Right renal pelvis (tissue), 4 donors: Measurements from ENCODE around the gene DYSF. TPM values are rescaled to one million over a fixed set of nuclear protein-coding genes. Genes with fewer than 3 reads are reported as not detected.

Experiments used
- DNase-seq, 4 donors: peaks; one replicate each; pipeline ENCODE4 v3.0.0-alpha.2; 2013; ENCODE audit warnings: low read depth in 4 of 4, low spot score in 3 of 4, missing footprints in 1 of 4
- polyA plus RNA-seq, 4 donors: library from polyadenylated mRNA; unstranded; fragments of 120-200 nt; gene quantifications; one replicate each; pipeline ENCODE4 v1.2.1, GENCODE V29; 2013; ENCODE audit not compliant: insufficient read length in 4 of 4

DYSF gene
- polyA plus RNA-seq, 4 donors: 17.1 to 22.6 (median 18.4) TPM

GRCh38 chr2:71455741-71456569, 2.6 kb downstream of the DYSF start:
- DNase-seq: no peak

DNA sequence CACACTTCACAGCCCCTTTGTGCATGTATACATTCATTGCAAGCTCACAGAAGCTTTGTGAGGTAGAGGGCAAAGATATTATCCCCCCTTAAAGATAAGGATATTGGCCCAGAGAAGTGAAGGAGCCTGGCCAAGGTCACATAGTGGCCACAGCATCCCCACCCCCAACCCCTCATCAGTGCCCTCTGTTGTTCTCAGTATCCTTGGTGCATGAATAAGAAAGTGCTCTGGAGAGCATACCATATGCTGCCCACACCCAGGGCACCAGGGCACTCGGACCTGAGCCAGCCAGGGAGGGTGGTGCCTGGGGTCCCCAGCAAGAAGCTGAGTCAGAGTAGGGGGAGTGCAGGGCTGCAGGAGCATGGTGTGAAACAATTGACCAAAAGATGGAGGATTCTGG, 3.3 kb downstream of the DYSF start:
- DNase-seq: no peak

DNA sequence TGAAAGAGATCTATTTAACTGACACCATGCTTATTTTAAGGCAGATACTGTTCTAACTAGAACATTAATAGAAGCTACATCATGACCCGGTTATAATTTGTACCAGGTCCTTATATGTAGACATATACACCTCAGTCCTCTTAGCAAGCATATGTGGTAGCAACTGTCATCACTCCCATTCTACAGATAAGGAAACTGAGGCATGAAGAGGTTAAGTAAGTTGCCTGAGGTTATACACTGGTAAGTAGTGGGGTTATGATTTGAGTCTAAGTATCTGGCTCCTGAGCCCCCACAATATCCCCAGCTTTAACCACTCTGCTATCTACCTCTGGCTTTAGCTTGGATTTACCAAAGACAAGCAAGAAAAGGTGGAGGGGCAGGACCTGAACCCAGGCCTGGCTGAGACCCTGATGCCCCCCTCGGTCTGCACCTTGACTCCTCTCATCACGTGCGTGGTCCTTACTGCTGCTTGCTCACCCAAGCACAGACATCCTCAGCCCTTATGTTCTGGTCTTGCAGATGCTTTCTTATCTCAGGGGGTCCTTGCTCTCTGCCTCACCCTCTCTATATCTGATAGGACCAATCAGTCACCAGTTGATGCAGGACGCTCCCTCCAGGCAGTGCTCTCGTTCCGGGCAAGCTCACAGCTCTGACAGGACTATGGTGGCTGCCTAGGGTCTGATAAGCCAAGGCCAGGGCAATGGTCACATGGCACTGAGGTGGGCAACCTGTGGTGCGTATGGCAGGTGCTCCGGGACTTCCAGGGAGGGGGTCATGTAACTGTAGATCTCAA, 4.0 kb downstream of the DYSF start:
- no peak for DNase-seq

GRCh38 chr2:71457923-71458322, 4.6 kb downstream of the DYSF start:
- DNase-seq: no peak

GRCh38 chr2:71458413-71459083, 5.2 kb downstream of the DYSF start:
- DNase-seq: no peak

DNA sequence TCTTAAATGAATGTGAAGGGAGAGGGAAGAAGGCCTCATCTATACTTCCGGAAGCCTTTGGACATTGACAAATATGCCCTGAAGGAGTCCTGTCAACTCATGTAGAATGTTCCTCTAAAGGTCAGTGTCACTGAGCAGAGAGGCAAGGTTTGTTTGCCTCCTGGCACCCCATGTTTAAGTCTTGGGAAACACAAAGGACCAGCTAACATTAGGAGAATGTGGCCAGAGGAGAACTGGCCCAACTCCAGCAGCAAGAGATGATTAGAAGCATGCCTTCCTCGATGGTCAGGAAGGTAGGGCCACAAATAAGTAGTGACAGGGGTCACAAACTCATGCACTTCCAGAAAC, 5.7 kb downstream of the DYSF start:
- no peak for DNase-seq

GRCh38 chr2:71460056-71460455, 6.7 kb downstream of the DYSF start:
- DNase-seq: no peak

- no peak for DNase-seq
Observed at GRCh38 chr2:71460595-71461303, 7.4 kb downstream of the DYSF start.

- no peak for DNase-seq
Observed at GRCh38 chr2:71461304-71461671, 7.9 kb downstream of the DYSF start.

DNA sequence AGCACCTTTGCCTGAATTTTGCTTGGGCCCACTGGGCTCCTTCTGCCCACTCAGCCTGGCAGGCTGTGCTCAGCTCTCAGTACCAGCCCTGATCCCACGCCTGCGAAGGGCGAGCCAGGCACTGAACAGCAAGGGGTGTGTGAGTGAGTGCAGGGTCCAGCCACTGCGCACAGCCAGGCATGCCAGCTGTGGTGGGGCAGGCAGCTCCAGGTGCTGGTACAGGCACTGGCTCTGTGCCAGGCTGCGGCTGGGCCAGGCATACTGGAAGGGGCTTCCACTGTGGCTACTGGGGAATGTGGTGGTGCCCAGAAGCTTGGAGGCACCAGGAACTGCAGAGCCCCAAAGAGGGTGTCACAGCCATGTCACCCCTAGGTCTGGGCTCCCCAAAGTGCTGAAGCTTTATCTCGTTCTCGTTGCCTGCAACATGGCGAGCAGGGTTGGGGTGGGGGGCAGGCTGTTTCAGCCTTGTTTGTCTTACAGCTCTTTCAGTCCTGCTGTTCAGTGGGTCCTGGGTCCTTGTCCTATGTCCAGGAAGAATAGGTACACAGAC, 8.8 kb downstream of the DYSF start:
- DNase-seq: no peak

DNA sequence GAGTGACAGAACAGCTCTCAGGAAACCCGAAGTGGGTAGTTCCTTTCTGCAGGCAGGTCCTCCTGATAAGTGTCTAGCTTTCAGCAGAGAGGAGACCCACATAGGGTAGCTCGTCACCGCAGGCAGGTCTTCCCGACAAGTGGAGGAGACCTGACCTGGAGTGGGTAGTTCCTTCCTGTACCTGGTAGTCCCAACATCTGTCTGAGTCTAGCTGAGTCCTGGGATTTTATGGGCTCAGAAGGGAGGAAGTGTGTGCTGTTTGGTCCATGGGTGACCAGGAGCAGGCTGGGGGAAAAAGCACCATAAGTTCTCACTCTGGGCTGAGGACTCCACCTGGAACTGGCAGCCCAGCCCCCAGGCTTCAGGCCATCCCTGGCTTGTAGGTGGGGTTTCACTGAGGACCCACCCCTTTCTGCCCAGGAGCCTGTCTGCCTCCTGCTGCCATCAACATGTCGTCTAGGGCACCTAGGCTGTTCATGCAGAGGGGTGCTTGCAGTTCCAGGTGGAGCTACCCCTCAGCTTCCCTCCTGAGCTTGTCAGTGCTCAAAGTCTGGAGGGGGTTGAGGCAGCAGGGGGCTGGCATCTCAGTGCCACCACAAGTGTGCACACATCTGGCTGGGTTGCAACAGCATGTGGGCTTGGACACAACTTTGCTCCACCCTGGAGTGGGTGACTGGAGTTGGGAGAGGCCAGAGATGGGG, 9.4 kb downstream of the DYSF start:
- DNase-seq: no peak

GRCh38 chr2:71463342-71463654, 9.9 kb downstream of the DYSF start:
- no peak for DNase-seq

DNA sequence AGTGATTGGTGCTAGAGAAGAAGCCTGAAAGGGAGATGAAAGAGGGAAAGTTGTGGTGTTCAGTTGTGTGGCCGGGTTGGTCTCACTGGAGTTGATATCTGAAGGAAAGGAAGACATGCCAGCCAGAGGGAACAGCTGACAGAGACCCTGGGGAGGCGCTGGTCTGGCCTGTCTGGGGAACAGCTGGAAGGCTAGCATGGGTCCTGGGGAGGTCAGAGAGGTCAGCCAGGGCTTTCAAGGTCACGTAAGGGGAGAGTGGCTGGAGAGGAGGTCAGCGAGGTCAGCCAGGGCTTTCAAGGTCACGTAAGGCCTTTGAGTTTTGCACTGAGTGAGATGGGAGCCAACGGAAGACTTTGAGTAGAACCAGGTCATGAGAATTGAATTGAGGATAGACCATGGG, 11.0 kb downstream of the DYSF start:
- DNase-seq: no peak

GRCh38 chr2:71465356-71465755, 12.0 kb downstream of the DYSF start:
- no peak for DNase-seq

- DNase-seq: no peak
Observed at GRCh38 chr2:71465961-71466300, 12.6 kb downstream of the DYSF start.

- DNase-seq: peak in 2 of 4 donors; percentile 29 to 50
Observed at GRCh38 chr2:71466301-71467179, 13.2 kb downstream of the DYSF start.

GRCh38 chr2:71467180-71467815, 13.9 kb downstream of the DYSF start:
- no peak for DNase-seq

- DNase-seq: no peak
Observed at GRCh38 chr2:71468279-71469015, 15.1 kb downstream of the DYSF start.
